Frontal cortex (tissue), 4 donors: ENCODE data around the gene NT5M. TPM values are rescaled to one million over a fixed set of nuclear protein-coding genes. Genes with fewer than 3 reads are reported as not detected.

Experiments
- DNase-seq, 2 donors: peaks; one replicate each; pipeline ENCODE4 v3.0.0; 2012; ENCODE audit warnings: low spot score in 2 of 2
- FAIRE-seq: peaks from 2 replicates; lab custom pipeline; 2012; peaks lifted over from hg19 to GRCh38; lab: Jason Lieb, UNC
- total RNA-seq: library from RNA; depleted of rRNA; stranded (reverse); fragments of >200 nt; gene quantifications from one replicate; pipeline ENCODE4 v1.2.3, GENCODE V29; 2014
- donor health status: control.
- donor health status: control.
- donor health status: control.

The NT5M gene
- total RNA-seq, 1 donor from 2014 or later, result 6.5 TPM

- FAIRE-seq (no peak), DNase-seq (peak in 1 of 2 donors; percentile 51)
These were observed 82.3 kb downstream of the NT5M start for GRCh38 chr17:17385491-17385890.

GRCh38 chr17:17386094-17386800, 83.1 kb downstream of the NT5M start:
- no peak for DNase-seq
- FAIRE-seq, result no peak

GRCh38 chr17:17387017-17387497, 83.9 kb downstream of the NT5M start:
- FAIRE-seq (no peak), DNase-seq (no peak)

- DNase-seq (no peak), FAIRE-seq (no peak)
These were observed 84.6 kb downstream of the NT5M start for GRCh38 chr17:17387498-17388362.

GRCh38 chr17:17388657-17389496, 85.7 kb downstream of the NT5M start:
- DNase-seq (no peak), FAIRE-seq (no peak)

GRCh38 chr17:17391668-17392370, 88.6 kb downstream of the NT5M start:
- DNase-seq (no peak), FAIRE-seq (no peak)

- FAIRE-seq (no peak), DNase-seq (no peak)
These were observed 90.8 kb downstream of the NT5M start for GRCh38 chr17:17393976-17394375.

GRCh38 chr17:17394494-17394893, 91.3 kb downstream of the NT5M start:
- no peak for FAIRE-seq
- DNase-seq, result no peak

GRCh38 chr17:17395246-17395802, 92.2 kb downstream of the NT5M start:
- FAIRE-seq (no peak), DNase-seq (no peak)

GRCh38 chr17:17395885-17396284, 92.7 kb downstream of the NT5M start:
- FAIRE-seq (no peak), DNase-seq (no peak)

Other genes with a start within 250 kb of the NT5M start
- 8.6 TPM for gene PLD6, start 97.0 kb upstream of the NT5M start, total RNA-seq
- 31.4 TPM for gene FLCN, start 66.2 kb upstream of the NT5M start, total RNA-seq
- gene COPS3, start 22.1 kb upstream of the NT5M start, total RNA-seq, result 119 TPM
- gene MED9, start 173.6 kb downstream of the NT5M start, total RNA-seq, result 12.6 TPM
- gene RASD1, start 193.0 kb downstream of the NT5M start, total RNA-seq, result 11.0 TPM